ENCODE data around the gene APOH. TPM values are rescaled to one million over a fixed set of nuclear protein-coding genes. Genes with fewer than 3 reads are reported as not detected.

Gene APOH
- total and polyA plus RNA-seq, 2 of the 13 experiments (the other 11 are each of a cell fraction or from before 2014, with no cell fraction given), result 4,846 to 5,748 TPM

GRCh38 chr17:66191593-66192377 lies 37.4 kb downstream of the APOH start, which contains the start of gene CEP112 (continued):
- TF ChIP-seq UBTF (CRISPR knock-in tag; IDR thresholded peaks at IDR 0.05) (peak; percentile 87), SNAI1 (CRISPR knock-in tag; IDR thresholded peaks at IDR 0.05; ENCODE audit: borderline replicate concordance) (no peak), POGZ (CRISPR knock-in tag; IDR thresholded peaks at IDR 0.05) (no peak), ZMYM2 (CRISPR knock-in tag; IDR thresholded peaks at IDR 0.05) (no peak), ZBTB21 (CRISPR knock-in tag; IDR thresholded peaks at IDR 0.05) (no peak), ZNF607 (CRISPR knock-in tag; IDR thresholded peaks at IDR 0.05; ENCODE audit: borderline replicate concordance) (peak; percentile 61; the same call in 1 of the 2 replicates), ZNF350 (CRISPR knock-in tag; IDR thresholded peaks at IDR 0.05; ENCODE audit: borderline replicate concordance, low read depth) (no peak; the same call in 1 of the 2 replicates), NFKBIZ (CRISPR knock-in tag; IDR thresholded peaks at IDR 0.05) (no peak), PAF1 (CRISPR knock-in tag; IDR thresholded peaks at IDR 0.05) (no peak), RNF219 (CRISPR knock-in tag; IDR thresholded peaks at IDR 0.05) (no peak; the same call in 1 of the 2 replicates), ZFP91 (CRISPR knock-in tag; IDR thresholded peaks at IDR 0.05; ENCODE audit: borderline replicate concordance) (peak; percentile 75; the same call in 1 of the 2 replicates), ZNF282 (IDR thresholded peaks at IDR 0.05; ENCODE audit: partially characterized antibody) (no peak), ZBTB43 (CRISPR knock-in tag; conservative IDR thresholded peaks at IDR 0.05) (peak; percentile 72; the same call in 1 of the 2 replicates), ISX (CRISPR knock-in tag; conservative IDR thresholded peaks at IDR 0.05) (no peak; the same call in 1 of the 2 replicates), FOXO1 (CRISPR knock-in tag; IDR thresholded peaks at IDR 0.05) (0 out of 2 replicates have a peak, but pooled peaks have one; percentile 4), ZNF441 (CRISPR knock-in tag; IDR thresholded peaks at IDR 0.05; ENCODE audit: borderline replicate concordance) (no peak), ZNF160 (CRISPR knock-in tag; IDR thresholded peaks at IDR 0.05) (peak; percentile 55; the same call in 1 of the 2 replicates), ZNF329 (CRISPR knock-in tag; IDR thresholded peaks at IDR 0.05; ENCODE audit: low read depth) (no peak), ZNF557 (CRISPR knock-in tag; IDR thresholded peaks at IDR 0.05) (peak; percentile 62; the same call in 1 of the 2 replicates), ZNF503 (CRISPR knock-in tag; IDR thresholded peaks at IDR 0.05) (peak; percentile 64)

All from HepG2 (cell line).